GM12878 (cell line): Measurements from ENCODE around the gene NOS3. TPM values are rescaled to one million over a fixed set of nuclear protein-coding genes. Genes with fewer than 3 reads are reported as not detected.

Source experiments
- ATAC-seq: fragments of 200-7000 bp; cut with Tn5 transposase; 3 replicates; pipeline ENCODE4 v1.9.1; 2020; ENCODE audit warnings: mild to moderate bottlenecking, moderate library complexity
- BruUV-seq: library from RNA; stranded (reverse); fragments of 400-500 nt; replicated peaks from 2 replicates; lab custom pipeline; 2021; lab: Mats Ljungman, UMichigan
- CTCF ChIA-PET: fragments of 300-600 bp; sonication (Branson Sonifier 250); formaldehyde crosslinking; extraction: SDS; loops from one replicate; lab custom pipeline; 2021; ENCODE audit warnings: inconsistent platforms; lab: Yijun Ruan, JAX
- POLR2A ChIA-PET: fragments of 350-600 bp; formaldehyde crosslinking; extraction: SDS; loops from one replicate; lab custom pipeline; 2021; ENCODE audit warnings: inconsistent platforms; lab: Charles Lee
- RAD21 ChIA-PET: fragments of 300-600 bp; sonication (Branson Sonifier 250); formaldehyde crosslinking; loops from one replicate; lab custom pipeline; 2023; ENCODE audit warnings: antibody characterized with exemption; ENCODE audit not compliant: unreplicated experiment; lab: Charles Lee
- SMC1A ChIA-PET: fragments of 300-600 bp; sonication (Branson Sonifier 250); formaldehyde crosslinking; loops from one replicate; lab custom pipeline; 2023; ENCODE audit not compliant: unreplicated experiment, uncharacterized antibody; lab: Charles Lee
- DNase-seq: peaks from one replicate; pipeline ENCODE4 v3.0.0-alpha.2; 2011; ENCODE audit warnings: low read depth, low spot score
- FAIRE-seq: peaks from 3 replicates; lab custom pipeline; 2011; peaks lifted over from hg19 to GRCh38; lab: Jason Lieb, UNC
- H2AFZ ChIP-seq: 2 replicates; pipeline ENCODE4 v1.6.0; 2011; ENCODE audit warnings: low read depth, low read length, control low read depth; ENCODE audit not compliant: control insufficient read depth
- H3K27ac ChIP-seq: 2 replicates; pipeline ENCODE4 v1.5.1; 2011; ENCODE audit warnings: control low read depth; ENCODE audit not compliant: control insufficient read depth, insufficient read depth
- H3K27me3 ChIP-seq, 2 experiments: replicated peaks in 1 of 2; 2 replicates each; pipeline versions ENCODE4 v1.6.0 to v1.6.1; 2011; ENCODE audit warnings: low read length in 1 of 2; ENCODE audit not compliant: control insufficient read depth in 2 of 2, insufficient read depth in 2 of 2
- H3K36me3 ChIP-seq, 2 experiments: 2 replicates each; pipeline ENCODE4 v1.5.1; 2011; ENCODE audit warnings: low read length in 1 of 2; ENCODE audit not compliant: control insufficient read depth in 2 of 2, insufficient read depth in 2 of 2
- H3K4me1 ChIP-seq: 2 replicates; pipeline ENCODE4 v1.6.1; 2011; ENCODE audit warnings: mild to moderate bottlenecking, low read length, moderate library complexity, mixed read lengths; ENCODE audit not compliant: control insufficient read depth, insufficient read depth
- H3K4me2 ChIP-seq: 2 replicates; pipeline ENCODE4 v1.6.0; 2011; ENCODE audit warnings: control low read depth; ENCODE audit not compliant: control insufficient read depth, insufficient read depth
- H3K4me3 ChIP-seq: fragments of 200-600 bp; sonication (generic); 2 replicates; pipeline ENCODE4 v1.5.1; 2016
- H3K79me2 ChIP-seq: 2 replicates; pipeline ENCODE4 v1.6.0; 2011; ENCODE audit warnings: low read length; ENCODE audit not compliant: control insufficient read depth, insufficient read depth
- H3K9ac ChIP-seq: 2 replicates; pipeline ENCODE4 v1.8.0; 2011; ENCODE audit warnings: low read length, control low read depth, mixed read lengths; ENCODE audit not compliant: control insufficient read depth, insufficient read depth
- H3K9me3 ChIP-seq: replicated peaks from 3 replicates; pipeline ENCODE4 v1.5.1; 2011; ENCODE audit warnings: mild to moderate bottlenecking, low read length; ENCODE audit not compliant: control insufficient read depth, insufficient read depth
- H4K20me1 ChIP-seq: 2 replicates; pipeline ENCODE4 v1.6.0; 2011; ENCODE audit not compliant: control insufficient read depth, insufficient read depth
- BCL3 ChIP-seq: IDR thresholded peaks from 2 replicates; pipeline ENCODE4 v1.6.1; 2011; ENCODE audit warnings: borderline replicate concordance, low read depth, mild to moderate bottlenecking, moderate library complexity, low read length; ENCODE audit not compliant: insufficient read depth, poor library complexity, severe bottlenecking
- EGR1 ChIP-seq, 2 experiments: IDR thresholded peaks; 1 replicate in 1 of 2; 2 replicates in 1 of 2; pipeline ENCODE4 v1.6.1; 2011 to 2012; ENCODE audit warnings: low read depth in 2 of 2, low read length in 2 of 2, borderline replicate concordance in 1 of 2, mild to moderate bottlenecking in 1 of 2, moderate library complexity in 1 of 2
- ELK1 ChIP-seq: IDR thresholded peaks from 2 replicates; pipeline ENCODE4 v1.6.1; 2012; ENCODE audit warnings: low read depth, low read length, improper control_type of control experiment
- FOXM1 ChIP-seq: IDR thresholded peaks from 2 replicates; pipeline ENCODE4 v1.6.1; 2012; ENCODE audit warnings: low read depth, mild to moderate bottlenecking, inconsistent platforms, low read length, moderate library complexity
- HDGF ChIP-seq: fragments of 450-650 bp; IDR thresholded peaks from 2 replicates; pipeline ENCODE4 v1.6.1; 2016; ENCODE audit warnings: antibody characterized with exemption
- IRF3 ChIP-seq: fragments of 450-650 bp; IDR thresholded peaks from 2 replicates; pipeline ENCODE4 v1.6.1; 2014; ENCODE audit warnings: mild to moderate bottlenecking
- JUNB ChIP-seq: IDR thresholded peaks from 2 replicates; pipeline ENCODE4 v1.6.1; 2016; ENCODE audit warnings: antibody characterized with exemption, mild to moderate bottlenecking
- MYB ChIP-seq: fragments of 150-350 bp; IDR thresholded peaks from 2 replicates; pipeline ENCODE4 v1.6.1; 2014; ENCODE audit warnings: mild to moderate bottlenecking, low read depth, low read length, borderline replicate concordance
- NRF1 ChIP-seq: conservative IDR thresholded peaks from 2 replicates; pipeline ENCODE4 v1.6.1; 2011; ENCODE audit warnings: mild to moderate bottlenecking, low read depth, low read length, improper control_type of control experiment
- RFX5 ChIP-seq: IDR thresholded peaks from 2 replicates; pipeline ENCODE4 v1.6.1; 2011; ENCODE audit warnings: low read depth, low read length, improper control_type of control experiment
- SMC3 ChIP-seq: IDR thresholded peaks from 2 replicates; pipeline ENCODE4 v1.6.1; 2011; ENCODE audit warnings: low read length, improper control_type of control experiment, borderline replicate concordance
- SUPT20H ChIP-seq: IDR thresholded peaks from 2 replicates; pipeline ENCODE4 v1.6.1; 2011; ENCODE audit warnings: low read depth, mild to moderate bottlenecking, low read length, moderate library complexity, borderline replicate concordance; ENCODE audit not compliant: control insufficient read depth
- TCF7 ChIP-seq: IDR thresholded peaks from 2 replicates; pipeline ENCODE4 v1.6.1; 2014; ENCODE audit warnings: antibody characterized with exemption, borderline replicate concordance
- USF1 ChIP-seq: IDR thresholded peaks from 2 replicates; pipeline ENCODE4 v1.6.1; 2011; ENCODE audit warnings: borderline replicate concordance, low read depth, mild to moderate bottlenecking, moderate library complexity, mixed read lengths, low read length; ENCODE audit not compliant: insufficient read depth; ENCODE audit errors: extremely low read length
- ZBED1 ChIP-seq: IDR thresholded peaks from 2 replicates; pipeline ENCODE4 v1.6.1; 2016; ENCODE audit warnings: borderline replicate concordance
- ZNF207 ChIP-seq: fragments of 450-650 bp; IDR thresholded peaks from 2 replicates; pipeline ENCODE4 v1.6.1; 2014; ENCODE audit warnings: antibody characterized with exemption, mild to moderate bottlenecking, borderline replicate concordance
- WGBS: methylation state at CpG from one replicate; pipeline ENCODE4 v1.1.6; 2016; ENCODE audit warnings: low lambda C conversion rate; ENCODE audit not compliant: insufficient replicate concordance, insufficient coverage; ENCODE audit errors: missing lambda C conversion rate; 5-methylcytosine and 5-hydroxymethylcytosine counted together
- in situ Hi-C: fragments of 300-500 bp; cut with MboI; formaldehyde crosslinking; loops from 9 replicates; pipeline ENCODE4 v1.14.3; 2018; ENCODE audit warnings: mixed read lengths
- intact Hi-C: fragments of 100-400 bp; cut with micrococcal nuclease; formaldehyde crosslinking; loops from one replicate; pipeline ENCODE4 v1.14.2; 2022; ENCODE audit not compliant: unreplicated experiment
- polyA plus RNA-seq, 11 experiments: library from polyadenylated mRNA; depleted of rRNA in 4 of 11; unstranded in 6 of 11; stranded (reverse) in 5 of 11; fragments of >200 nt; fragmentation: Nextera tagmentation in 4 of 11; fragmentation: Illumina TruSeq in 1 of 11; extraction: Ambion mirVana in 4 of 11; extraction: Trizol in 1 of 11; gene quantifications; 1 replicate in 1 of 11; 2 replicates in 10 of 11; pipeline versions ENCODE4 v1.2.1 to v1.2.3, GENCODE V29; 2011 to 2016; ENCODE audit warnings: inconsistent platforms in 2 of 11, missing spikeins in 2 of 11, low read depth in 1 of 11
- total RNA-seq, 4 experiments: library from RNA; depleted of rRNA in 3 of 4; stranded (reverse); fragments of >200 nt in 3 of 4; fragmentation: Illumina TruSeq in 1 of 4; extraction: Trizol in 1 of 4; gene quantifications; 2 replicates each; pipeline versions ENCODE4 v1.2.1 to v1.2.3, GENCODE V29; 2013 to 2021

NOS3 gene
- total and polyA plus RNA-seq, 10 of the 15 experiments (the other 5 are each of a cell fraction or from before 2014, with no cell fraction given) = 0.06 to 0.92 (median 0.30) TPM; not detected in 3

DNA sequence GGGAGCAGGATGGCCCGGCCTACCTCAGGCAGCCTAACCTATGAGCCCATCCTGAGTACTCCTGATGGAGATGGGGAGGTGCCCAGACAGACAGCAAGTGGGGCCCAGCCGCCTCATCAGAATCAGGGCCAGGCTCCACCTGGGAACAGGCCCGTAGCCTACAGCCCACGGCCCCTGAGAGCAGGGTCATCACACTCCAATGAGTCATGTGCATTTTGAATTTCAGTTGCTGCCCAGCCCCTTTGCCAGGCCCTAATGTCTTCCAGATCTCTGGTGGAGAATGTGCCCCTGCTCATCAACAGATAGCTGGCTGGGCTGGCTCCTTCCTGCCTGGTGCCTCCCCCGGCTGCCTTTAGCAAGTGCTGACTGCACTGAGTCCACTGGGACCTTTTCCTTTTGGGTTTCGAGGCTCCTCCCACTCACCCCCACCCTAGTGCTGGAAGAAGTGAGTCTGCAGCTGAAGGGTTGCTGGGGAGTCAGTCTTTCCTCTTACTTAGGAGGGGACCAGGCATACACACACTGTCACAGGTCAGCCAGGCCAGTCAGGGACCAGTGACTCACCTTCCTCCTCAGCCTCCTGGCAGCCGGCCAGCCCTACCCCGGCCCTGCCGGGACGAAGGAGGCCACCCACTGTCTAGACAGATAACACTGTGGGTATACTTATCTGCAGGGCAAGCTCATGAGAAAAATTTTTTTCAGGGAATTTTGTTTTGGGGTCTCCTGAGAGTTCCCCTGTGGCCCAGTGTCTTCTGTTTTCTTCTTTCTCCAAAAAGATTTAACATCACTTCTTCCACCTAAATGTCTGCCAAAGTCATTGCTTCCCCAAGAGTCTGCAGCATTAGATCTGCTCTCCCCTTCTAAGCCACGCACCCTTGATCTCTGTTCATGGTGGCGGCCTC is 48.4 kb downstream of the NOS3 start:
- no peak overlapping the region for H3K4me2 ChIP-seq
- H2AFZ ChIP-seq = no peak overlapping the region
- no peak for DNase-seq
- ChIA-PET CTCF (interaction anchor here (1.2 kb wide), 1 partner anchor 10 kb away, joined by 3 read pairs; no protein-coding TSS in a partner anchor), POLR2A (interaction anchor here (0.6 kb wide), 1 partner anchor 51 kb away, joined by 4 read pairs; no protein-coding TSS in a partner anchor), RAD21 (no interaction called here), SMC1A (no interaction called here)
- no peak overlapping the region for H3K27ac ChIP-seq
- no peaks in the 10 kb centered on the region for H3K9me3 ChIP-seq
- H3K79me2 ChIP-seq = no peaks in the 10 kb centered on the region
- intact Hi-C loops (no loop called here), in situ Hi-C loops (no loop called here)
- no peak for TF ChIP-seq MYB
- TF ChIP-seq JUNB = no peak
- TF ChIP-seq FOXM1 = no peak
- TF ChIP-seq RFX5 = no peak
- no peak for TF ChIP-seq SUPT20H
- TF ChIP-seq ELK1 = no peak
- TF ChIP-seq IRF3 = no peak
- no peak for TF ChIP-seq NRF1
- TF ChIP-seq ZBED1 = no peak
- TF ChIP-seq SMC3 = no peak
- TF ChIP-seq ZNF207 = no peak
- no peak for TF ChIP-seq EGR1 (IDR thresholded peaks at IDR 0.05; ENCODE audit: borderline replicate concordance in 1 of 2, low read depth in 2 of 2, low read length in 2 of 2)
- no peak for TF ChIP-seq HDGF
- no peak for TF ChIP-seq USF1
- no peak for TF ChIP-seq TCF7
- TF ChIP-seq BCL3 = no peak
- H3K27me3 ChIP-seq = no peaks in the 10 kb centered on the region
- BruUV-seq = no TSS peak
- H3K36me3 ChIP-seq = no peaks in the 10 kb centered on the region; a peak in 1 of 4 replicates
- H3K4me1 ChIP-seq = no peaks in the 10 kb centered on the region
- no peak overlapping the region for H3K4me3 ChIP-seq
- ATAC-seq = peak; percentile 78
- no peaks in the 10 kb centered on the region for H4K20me1 ChIP-seq
- no peak overlapping the region for H3K9ac ChIP-seq
- 63% methylated on average over 12 of the region's 12 CpGs for WGBS
- FAIRE-seq = no peak
